Islet of Langerhans (tissue), 1 donor: ENCODE results near the gene POLR2L.

ENCODE experiments used
- FAIRE-seq: peaks from one replicate; lab custom pipeline; 2011; peaks lifted over from hg19 to GRCh38; lab: Jason Lieb, UNC

Gene POLR2L

DNA sequence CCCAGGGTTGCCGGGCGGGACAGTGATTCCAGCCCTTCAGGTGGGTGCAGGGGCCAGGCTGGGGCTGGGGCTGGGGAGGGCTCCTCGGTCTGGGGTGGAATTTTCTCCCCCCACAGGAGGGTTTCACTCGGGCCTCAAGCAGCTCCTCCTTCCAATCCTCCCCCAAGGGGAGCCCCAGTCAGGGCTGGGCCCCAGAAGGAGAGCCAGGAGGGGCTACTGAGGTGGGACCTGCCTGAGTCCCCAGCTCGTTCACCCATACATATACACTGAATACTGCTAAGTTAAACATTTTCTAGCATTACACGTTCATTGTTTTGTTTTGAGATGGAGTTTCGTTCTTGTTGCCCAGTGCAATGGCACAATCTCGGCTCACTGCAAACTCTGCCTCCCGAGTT is 16.1 kb downstream of the POLR2L start:
- FAIRE-seq, result no peak

- no peak for FAIRE-seq
Measured at GRCh38 chr11:825366-826226, 16.7 kb downstream of the POLR2L start.

DNA sequence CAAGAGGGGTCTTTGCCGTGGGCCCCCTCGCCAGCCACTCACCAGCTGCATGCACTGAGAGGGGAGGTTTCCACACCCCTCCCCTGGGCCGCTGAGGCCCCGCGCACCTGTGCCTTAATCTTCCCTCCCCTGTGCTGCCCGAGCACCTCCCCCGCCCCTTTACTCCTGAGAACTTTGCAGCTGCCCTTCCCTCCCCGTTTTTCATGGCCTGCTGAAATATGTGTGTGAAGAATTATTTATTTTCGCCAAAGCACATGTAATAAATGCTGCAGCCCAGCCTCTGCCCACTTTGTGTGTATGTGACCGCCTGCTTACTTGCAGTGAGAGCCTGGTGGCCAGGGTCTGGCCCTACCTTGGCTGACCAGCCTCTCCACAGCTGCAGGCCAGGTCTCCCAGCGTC is 17.4 kb downstream of the POLR2L start:
- FAIRE-seq, result no peak

GRCh38 chr11:824292-824880 is 17.9 kb downstream of the POLR2L start:
- no peak for FAIRE-seq

GRCh38 chr11:823441-824291 is 18.7 kb downstream of the POLR2L start:
- no peak for FAIRE-seq

DNA sequence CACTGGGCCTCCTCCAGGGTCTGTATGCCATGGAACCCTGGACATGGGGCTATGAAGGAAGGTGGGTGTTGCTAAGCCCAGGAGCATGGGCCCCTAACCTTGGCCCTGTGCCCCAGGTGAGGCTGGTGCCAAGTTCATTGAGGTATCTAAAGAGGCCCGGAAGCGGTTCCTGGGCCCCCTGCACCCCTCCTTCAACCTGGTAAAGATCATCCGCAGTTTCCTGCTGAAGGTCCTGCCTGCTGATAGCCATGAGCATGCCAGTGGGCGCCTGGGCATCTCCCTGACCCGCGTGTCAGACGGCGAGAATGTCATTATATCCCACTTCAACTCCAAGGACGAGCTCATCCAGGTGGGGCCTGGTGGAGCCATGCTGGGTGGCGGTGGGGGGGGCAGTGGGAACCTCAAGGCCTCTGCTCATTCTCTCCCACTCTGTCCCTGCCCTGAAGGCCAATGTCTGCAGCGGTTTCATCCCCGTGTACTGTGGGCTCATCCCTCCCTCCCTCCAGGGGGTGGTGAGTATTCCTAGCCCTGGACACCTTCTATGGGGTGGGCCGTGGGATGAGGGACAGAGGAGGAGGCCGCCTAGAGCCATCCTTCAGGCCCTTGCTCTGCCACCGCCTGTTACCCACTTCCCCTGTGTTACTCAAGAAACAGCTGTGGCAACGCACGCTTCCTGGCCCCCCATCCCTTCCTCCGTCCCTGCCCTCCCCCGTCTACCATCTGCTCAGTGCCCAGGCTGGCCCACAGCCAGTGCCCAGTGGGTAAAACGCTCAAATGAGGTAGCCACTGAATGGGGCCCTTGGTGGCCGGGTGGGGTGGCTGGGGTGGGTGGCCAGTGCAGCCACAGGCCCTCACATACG is 20.6 kb downstream of the POLR2L start:
- FAIRE-seq, result no peak

DNA sequence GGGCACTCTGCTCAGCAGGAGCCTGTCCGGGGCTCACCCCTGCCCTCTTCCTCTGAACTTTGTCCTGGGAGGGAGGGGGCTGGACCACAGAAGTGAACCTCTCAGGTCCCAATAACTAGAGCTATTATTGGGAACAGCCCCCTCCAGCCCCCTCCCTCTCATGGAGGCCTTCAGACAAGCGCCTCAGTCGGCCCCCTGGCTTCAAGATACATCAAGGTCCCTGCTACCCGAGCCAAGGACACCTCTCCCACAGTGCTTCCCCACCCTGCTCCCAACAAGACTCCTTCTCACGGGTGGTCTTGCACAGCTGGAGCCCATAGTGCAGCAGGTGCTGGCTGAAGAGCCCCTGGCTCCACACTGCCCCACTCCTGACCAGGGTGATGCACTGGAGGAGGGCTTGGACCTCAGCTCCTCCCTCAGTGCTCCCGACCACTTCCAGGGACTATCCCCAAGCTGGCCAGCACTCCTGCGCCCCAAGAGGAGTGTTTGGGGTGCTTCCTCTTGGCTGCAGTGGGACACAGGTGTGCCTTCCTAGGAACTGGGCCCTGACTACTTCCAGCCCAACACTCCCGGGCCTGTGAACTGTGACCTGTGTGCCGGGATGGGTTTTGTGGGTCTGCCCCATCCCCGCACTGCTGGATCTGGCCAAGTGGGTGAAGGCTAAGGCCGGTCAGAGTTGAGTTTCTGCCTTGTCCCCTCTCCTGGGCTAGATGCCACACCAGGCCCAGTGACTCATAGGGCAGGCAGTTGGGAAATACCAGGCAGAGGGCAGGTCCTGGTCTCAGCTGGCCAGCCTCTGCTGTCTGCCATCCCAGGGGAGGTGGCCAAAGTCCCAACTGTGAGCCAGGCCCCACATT is 21.4 kb downstream of the POLR2L start:
- no peak for FAIRE-seq

DNA sequence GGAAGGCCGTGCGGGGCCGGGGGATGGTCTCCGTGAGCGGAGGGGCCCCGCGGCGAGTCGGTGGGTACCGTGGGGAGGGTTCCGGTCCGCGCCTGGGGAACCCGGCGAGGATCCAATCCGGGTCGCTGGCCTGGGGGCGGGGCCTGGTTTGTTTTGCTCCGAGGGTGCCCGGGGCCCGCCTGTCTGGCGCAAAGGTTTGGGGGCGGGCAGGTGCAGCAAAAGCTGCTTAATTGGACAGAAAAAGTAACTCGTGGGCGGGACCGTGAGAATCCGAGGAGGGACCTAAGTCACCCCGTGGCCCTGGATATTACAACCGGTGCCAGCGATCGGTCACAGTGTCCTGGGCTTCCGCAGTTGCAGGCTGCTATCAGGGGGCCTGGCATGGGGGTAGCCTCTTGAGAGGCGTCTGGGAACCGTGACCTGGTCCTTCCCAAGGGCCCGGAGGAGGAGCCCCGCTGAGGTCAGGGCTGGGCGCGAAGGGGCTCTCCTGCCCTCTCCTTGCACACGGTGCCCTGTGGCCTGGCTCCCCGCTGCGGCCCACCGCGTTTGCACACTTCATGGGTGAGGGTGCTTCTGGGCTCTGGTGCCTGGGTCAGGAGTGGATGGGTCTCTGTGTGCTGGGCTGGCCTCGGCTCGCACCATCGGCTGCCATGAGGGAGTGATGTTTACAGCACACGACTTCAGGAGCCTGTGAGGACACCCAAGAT is 22.2 kb downstream of the POLR2L start:
- FAIRE-seq, result no peak

GRCh38 chr11:819129-819931 is 23.0 kb downstream of the POLR2L start:
- FAIRE-seq, result no peak

- no peak for FAIRE-seq
Measured at GRCh38 chr11:818396-819128, 23.8 kb downstream of the POLR2L start, which contains the start of gene PNPLA2. Gene PNPLA2 (plus strand): TSS chr11:818914. CDS start chr11:819719, 805 bp downstream.

- FAIRE-seq, result no peak
Measured at GRCh38 chr11:816433-816779, 25.9 kb downstream of the POLR2L start.

DNA sequence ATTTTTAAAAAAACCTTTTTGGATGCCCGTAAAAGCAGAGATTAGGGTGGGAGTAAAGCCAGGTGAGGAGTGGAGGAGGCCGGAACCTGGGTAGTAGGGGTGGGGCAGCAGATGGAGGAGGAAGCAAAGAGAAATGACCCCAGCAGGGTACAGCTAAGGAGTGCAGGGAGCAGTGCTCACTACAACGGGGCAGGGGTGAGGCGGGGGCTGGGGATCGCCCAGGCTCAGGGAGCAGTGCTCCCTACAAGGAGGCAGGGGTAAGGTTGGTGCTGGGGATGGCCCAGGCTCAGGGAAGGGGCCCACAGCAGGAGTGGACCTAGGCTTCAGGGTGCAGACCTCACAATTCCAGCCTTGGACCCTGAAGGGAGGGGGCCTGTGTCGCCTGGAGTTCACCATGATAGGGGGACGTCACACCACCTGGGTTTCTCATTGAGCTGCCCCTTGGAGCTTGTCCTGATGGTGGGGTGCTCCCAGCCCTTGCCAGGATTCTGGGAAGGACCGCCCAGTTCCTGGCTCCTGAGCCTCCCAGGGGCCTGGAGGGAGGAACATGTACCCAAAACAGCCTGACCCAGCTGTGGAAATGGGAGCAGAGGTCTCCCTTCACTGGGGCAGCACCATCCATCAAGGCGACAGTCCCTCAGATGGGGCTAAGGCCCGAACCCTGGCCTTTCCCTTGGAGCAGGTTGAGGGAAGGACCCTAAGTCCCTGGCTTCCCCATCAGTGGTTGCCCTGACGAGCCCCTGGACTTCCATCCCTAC is 26.5 kb downstream of the POLR2L start:
- no peak for FAIRE-seq

DNA sequence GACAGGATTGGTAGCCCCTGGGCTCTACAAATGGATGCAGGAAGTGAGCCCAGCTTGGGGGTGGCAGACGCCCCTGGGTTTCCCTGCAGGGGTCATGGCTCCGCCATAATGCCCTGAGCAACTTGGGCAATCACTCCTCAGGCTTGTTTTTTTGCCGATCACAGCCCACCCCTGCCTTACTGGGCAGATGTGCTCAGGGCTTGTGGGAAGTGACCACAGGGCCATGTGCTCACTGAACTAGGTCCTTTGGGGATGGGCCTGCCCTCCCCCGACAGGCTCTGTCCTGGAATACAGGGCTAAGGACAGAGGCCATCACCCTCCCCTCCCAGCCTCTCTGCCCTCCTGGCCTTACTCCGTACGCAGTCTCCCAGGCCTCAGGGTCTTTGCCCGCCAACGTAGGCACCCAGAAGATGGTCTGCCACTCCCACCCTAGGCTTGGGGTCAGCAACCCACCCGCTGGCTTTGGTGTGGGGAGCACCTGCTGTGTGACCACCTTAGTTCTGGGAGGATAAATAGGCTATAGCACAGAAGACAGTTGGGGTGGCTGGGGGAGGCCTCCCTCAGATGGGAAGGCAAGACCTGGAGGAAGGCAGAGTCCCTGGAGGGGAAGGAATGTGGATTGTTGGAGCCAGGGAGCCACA is 28.8 kb downstream of the POLR2L start:
- FAIRE-seq, result no peak

DNA sequence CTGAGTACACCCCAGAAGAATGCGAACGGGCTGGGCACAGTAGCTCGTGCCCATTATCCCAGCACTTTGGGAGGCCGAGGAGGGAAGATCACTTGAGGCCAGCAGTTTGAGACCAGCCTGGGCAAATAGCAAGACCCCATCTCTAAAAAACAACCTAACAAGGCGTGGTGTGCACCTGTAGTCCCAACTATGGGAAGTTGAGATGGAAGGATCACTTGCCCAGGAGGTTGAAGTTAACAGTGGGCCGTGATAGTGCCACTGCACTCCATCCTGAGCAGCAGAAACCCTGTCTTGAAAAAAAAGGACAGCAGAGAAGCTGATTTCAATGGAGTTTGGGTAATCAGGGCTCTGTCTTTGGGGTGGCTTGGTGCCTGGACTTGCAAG is 29.3 kb downstream of the POLR2L start:
- no peak for FAIRE-seq

- no peak for FAIRE-seq
Measured at GRCh38 chr11:812390-812789, 29.9 kb downstream of the POLR2L start.

GRCh38 chr11:811446-812245 is 30.7 kb downstream of the POLR2L start:
- no peak for FAIRE-seq
